Activated naive CD8-positive, alpha-beta T cell treated with anti-CD3 and anti-CD28 coated beads for 36 hours (primary cell): Measurements from ENCODE around the gene FTSJ1. TPM values are rescaled to one million over a fixed set of nuclear protein-coding genes. Genes with fewer than 3 reads are reported as not detected.

ENCODE experiments used
- DNase-seq: peaks from one replicate; pipeline ENCODE4 v3.0.0; 2021
- H3K27ac Mint-ChIP-seq: one replicate; pipeline ENCODE4 v1.8.0; 2022; ENCODE audit warnings: mild to moderate bottlenecking, moderate library complexity, mixed read lengths
- H3K27me3 Mint-ChIP-seq: one replicate; pipeline ENCODE4 v1.8.0; 2022; ENCODE audit warnings: mild to moderate bottlenecking, mixed read lengths
- H3K36me3 Mint-ChIP-seq: one replicate; pipeline ENCODE4 v1.8.0; 2021; ENCODE audit warnings: mild to moderate bottlenecking, mixed read lengths
- H3K4me1 Mint-ChIP-seq: one replicate; pipeline ENCODE4 v1.8.0; 2021; ENCODE audit warnings: mixed read lengths
- H3K4me3 Mint-ChIP-seq: one replicate; pipeline ENCODE4 v1.8.0; 2022; ENCODE audit warnings: mild to moderate bottlenecking, moderate library complexity, mixed read lengths
- H3K9me3 Mint-ChIP-seq: one replicate; pipeline ENCODE4 v1.8.0; 2022; ENCODE audit warnings: mixed read lengths
- total RNA-seq, 2 experiments: library from RNA; stranded (reverse); gene quantifications; one replicate each; pipeline ENCODE4 v1.2.3, GENCODE V29; 2021

Gene FTSJ1
- total RNA-seq, 2 experiments from 2014 or later = 98.7 to 98.8 TPM

DNA sequence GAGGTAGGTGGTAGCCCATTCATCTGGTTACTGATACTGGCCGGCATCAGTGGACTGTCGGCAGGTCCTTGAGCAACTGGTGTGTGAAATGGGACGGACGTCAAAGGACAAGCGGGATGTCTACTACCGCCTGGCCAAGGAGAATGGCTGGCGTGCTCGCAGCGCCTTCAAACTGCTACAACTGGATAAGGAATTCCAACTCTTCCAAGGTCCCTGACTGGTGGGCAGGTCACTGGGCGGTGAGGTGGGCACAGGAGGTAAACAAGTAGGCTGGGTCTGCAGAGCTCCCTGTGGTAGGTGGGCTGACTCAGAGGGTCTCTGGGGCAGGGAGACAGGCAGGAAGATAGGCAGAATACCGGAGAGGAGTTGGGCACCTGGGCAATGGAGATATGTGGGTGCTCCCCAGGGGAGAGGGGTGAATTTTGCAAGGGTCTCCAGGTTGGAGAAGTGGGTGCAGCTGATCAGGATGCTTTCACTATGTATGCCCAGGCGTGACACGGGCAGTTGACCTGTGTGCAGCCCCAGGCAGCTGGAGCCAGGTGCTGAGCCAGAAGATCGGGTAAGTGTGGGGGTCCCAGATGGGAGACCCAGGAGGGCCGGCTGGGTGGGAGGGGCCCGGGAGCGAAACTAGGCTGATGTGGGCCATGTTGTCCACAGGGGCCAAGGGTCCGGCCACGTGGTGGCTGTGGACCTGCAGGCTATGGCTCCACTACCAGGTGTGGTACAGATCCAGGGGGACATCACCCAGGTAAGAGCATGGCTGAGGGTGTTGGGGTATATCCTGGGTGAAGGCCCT, 2.2 kb downstream of the FTSJ1 start:
- peak overlapping the region; percentile 97 for H3K27ac Mint-ChIP-seq
- no peaks in the 10 kb centered on the region for H3K27me3 Mint-ChIP-seq
- peak overlapping the region; percentile 98 for H3K4me3 Mint-ChIP-seq
- no peak for DNase-seq
- H3K4me1 Mint-ChIP-seq = peaks cover 17% of the 10 kb centered on the region
- no peaks in the 10 kb centered on the region for H3K9me3 Mint-ChIP-seq
- peaks cover 27% of the 10 kb centered on the region for H3K36me3 Mint-ChIP-seq

DNA sequence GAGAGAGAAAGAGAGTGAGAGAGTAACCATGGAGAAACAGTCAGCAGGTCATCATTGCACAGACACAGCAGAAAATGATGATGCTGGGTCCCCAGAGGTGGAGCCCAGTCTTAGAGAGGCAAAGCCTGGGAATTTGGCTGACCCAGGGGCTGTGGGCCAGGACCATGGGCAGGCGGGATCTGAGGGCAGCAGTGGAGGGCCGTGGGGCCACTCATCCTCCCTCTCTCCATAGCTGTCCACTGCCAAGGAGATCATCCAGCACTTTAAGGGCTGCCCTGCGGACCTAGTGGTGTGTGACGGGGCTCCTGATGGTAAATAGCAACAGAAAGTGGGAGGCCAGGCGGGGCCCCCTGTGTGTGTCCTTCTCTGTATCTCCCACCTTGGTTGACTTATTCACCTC, 2.8 kb downstream of the FTSJ1 start:
- Mint-ChIP-seq H3K4me1 (peaks cover 17% of the 10 kb centered on the region), H3K27me3 (no peaks in the 10 kb centered on the region), H3K27ac (peak overlapping the region; percentile 39), H3K9me3 (no peaks in the 10 kb centered on the region), H3K36me3 (peaks cover 27% of the 10 kb centered on the region), H3K4me3 (peak overlapping the region; percentile 34)
- no peak for DNase-seq

DNA sequence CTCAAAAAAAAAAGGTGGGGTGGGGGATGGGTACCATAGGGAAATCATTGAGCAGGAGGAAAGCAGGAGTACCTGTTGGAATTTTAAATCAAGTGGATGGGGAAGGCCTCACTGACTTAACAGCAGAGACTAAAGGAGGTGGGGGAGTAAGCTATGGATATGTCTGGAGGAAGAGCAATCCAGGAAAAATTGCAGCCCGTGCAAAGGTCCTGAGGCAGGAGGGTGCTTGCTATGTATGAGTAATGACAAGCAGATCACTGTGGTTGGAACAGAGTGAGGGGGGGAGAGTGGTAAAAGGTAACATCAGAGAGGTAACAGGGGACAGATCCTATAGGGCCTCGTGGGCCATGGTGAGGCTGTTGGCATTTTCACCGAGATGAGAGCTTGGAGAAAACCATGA, 4.1 kb downstream of the FTSJ1 start:
- Mint-ChIP-seq H3K27me3 (no peaks in the 10 kb centered on the region), H3K27ac (peak overlapping the region; percentile 54), H3K4me3 (no peak overlapping the region), H3K9me3 (no peaks in the 10 kb centered on the region), H3K36me3 (peaks cover 27% of the 10 kb centered on the region), H3K4me1 (peaks cover 17% of the 10 kb centered on the region)
- no peak for DNase-seq

DNA sequence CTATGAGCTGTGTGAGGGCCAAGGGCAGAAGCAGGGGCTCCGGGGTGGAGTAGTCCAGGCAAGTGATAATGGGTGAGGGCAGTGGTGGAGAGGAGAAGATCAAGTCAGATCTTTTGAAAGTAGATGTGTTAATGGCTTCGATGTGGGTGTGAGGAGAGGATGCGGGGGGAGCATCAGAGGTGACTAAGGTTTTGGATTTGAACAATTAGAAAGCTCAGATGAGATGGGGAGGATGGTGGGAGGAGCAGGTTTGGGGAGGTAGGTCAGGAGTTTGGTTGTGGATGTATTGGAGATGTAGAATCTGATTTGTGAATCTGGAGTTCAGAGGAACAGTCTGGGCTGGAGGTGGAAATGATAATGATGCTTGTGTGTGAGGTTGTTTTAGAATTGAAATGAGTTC, 4.6 kb downstream of the FTSJ1 start:
- Mint-ChIP-seq H3K36me3 (peaks cover 27% of the 10 kb centered on the region), H3K27ac (peak overlapping the region; percentile 54), H3K27me3 (no peaks in the 10 kb centered on the region), H3K9me3 (no peaks in the 10 kb centered on the region), H3K4me1 (peaks cover 17% of the 10 kb centered on the region), H3K4me3 (no peak overlapping the region)
- DNase-seq = no peak

DNA sequence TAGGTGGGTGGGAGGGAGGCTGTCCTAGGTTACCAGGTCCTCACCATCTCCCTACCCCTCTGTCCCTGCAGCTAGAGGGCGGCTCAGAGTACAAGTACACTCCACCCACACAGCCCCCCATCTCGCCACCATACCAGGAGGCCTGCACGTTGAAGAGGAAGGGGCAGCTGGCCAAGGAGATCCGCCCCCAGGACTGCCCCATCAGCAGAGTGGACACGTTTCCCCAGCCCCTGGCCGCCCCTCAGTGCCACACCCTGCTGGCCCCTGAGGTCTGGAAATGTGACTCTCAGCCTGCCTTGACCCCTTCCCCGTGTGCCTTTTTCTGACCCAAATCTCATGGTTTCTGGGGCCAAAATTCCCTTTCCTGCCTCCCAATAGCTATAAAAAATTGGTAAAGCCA, 6.5 kb downstream of the FTSJ1 start:
- peaks cover 14% of the 10 kb centered on the region for H3K4me1 Mint-ChIP-seq
- H3K36me3 Mint-ChIP-seq = peaks cover 21% of the 10 kb centered on the region

DNA sequence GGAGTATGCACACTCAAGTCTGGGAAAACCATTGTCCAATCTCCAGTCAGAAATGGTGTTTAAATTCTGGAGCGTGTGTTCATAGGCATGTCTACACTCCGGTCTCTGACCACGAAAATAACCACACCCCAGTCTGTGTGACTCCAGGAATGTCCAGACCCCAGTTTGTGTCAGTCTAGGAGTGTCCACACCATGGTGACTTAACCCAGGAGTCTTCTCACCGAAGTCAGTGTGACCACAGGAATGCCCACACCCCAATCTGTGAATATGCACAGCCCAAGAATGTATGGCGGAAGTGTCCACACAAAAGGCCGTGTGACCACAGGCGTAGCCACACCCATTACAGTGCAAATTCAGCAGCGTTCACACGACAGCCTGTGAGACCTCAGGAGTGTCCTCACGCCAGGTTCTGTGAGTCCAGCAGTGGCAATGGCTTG, 11.4 kb downstream of the FTSJ1 start:
- Mint-ChIP-seq H3K4me3 (no peak overlapping the region), H3K9me3 (no peaks in the 10 kb centered on the region), H3K4me1 (no peaks in the 10 kb centered on the region), H3K27ac (no peak overlapping the region), H3K36me3 (no peaks in the 10 kb centered on the region), H3K27me3 (no peaks in the 10 kb centered on the region)
- DNase-seq = no peak

More for the DNA sequence above, 6.5 kb downstream of the FTSJ1 start:
- no peaks in the 10 kb centered on the region for H3K9me3 Mint-ChIP-seq
- no peaks in the 10 kb centered on the region for H3K27me3 Mint-ChIP-seq
- no peak overlapping the region for H3K4me3 Mint-ChIP-seq
- no peak for DNase-seq
- no peak overlapping the region for H3K27ac Mint-ChIP-seq

DNA sequence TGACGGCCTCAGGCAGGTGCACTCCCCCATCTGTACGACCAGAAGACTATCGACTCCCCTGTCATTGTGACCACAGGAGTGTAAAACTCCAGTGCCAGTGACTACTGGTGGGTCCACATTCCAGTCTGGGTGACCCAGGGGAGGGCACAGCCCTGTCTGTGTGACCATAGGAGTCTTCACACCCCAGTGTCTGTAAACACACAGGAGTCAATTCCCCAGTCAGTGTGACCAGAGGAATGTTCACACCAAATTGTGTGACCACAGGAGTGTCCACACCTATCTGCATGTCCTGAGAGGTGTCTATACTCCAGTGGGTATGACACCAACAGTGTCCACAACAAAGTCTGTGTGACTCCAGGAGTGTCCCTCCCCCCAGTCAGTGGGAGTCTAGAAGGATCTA, 12.0 kb downstream of the FTSJ1 start:
- no peak overlapping the region for H3K4me3 Mint-ChIP-seq
- no peaks in the 10 kb centered on the region for H3K27me3 Mint-ChIP-seq
- no peaks in the 10 kb centered on the region for H3K36me3 Mint-ChIP-seq
- H3K27ac Mint-ChIP-seq = no peak overlapping the region
- H3K9me3 Mint-ChIP-seq = no peaks in the 10 kb centered on the region
- no peak for DNase-seq
- H3K4me1 Mint-ChIP-seq = no peaks in the 10 kb centered on the region

DNA sequence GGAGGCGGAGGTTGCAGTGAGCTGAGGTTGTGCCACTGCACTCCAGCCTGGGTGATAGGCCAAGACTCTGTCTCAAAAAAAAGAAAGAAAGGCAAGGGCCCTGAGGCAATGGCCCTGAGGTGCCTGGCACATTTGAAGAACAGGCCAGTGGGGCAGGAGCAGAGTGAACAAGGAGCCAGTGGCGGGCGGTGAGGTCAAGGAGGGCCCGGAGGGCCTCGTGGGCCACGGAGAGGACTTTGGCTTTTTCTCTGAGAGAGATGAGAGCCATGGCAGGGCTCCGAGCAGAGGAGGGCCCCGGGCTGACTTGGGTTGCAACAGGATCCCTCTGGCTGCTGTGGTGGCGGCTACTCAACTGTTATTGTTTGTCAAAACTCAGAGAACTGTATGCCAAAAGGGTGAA, 13.3 kb downstream of the FTSJ1 start:
- Mint-ChIP-seq H3K27ac (no peak overlapping the region), H3K9me3 (no peaks in the 10 kb centered on the region), H3K36me3 (no peaks in the 10 kb centered on the region), H3K27me3 (no peaks in the 10 kb centered on the region), H3K4me3 (no peak overlapping the region), H3K4me1 (no peaks in the 10 kb centered on the region)
- DNase-seq = no peak

DNA sequence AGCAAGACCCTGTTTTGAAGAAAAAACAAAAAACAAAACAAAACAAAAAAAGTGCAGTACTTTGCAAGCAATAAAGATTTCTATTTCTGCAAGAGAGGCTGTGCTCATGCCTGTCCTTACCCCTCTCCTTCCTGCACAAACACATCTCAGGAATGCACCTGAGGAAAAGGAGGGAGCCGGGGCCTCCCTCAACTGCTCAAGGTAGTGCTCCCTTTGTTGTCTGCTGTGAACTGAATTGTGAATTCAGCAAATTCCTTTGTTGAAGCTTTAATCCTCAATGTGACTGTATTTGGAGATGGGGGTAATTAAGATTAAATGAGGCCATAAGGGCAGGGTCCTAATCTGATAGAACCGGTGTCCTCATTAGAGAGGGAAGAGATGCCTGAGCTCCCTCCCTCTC, 13.9 kb downstream of the FTSJ1 start:
- Mint-ChIP-seq H3K4me3 (no peak overlapping the region), H3K9me3 (no peaks in the 10 kb centered on the region), H3K27me3 (no peaks in the 10 kb centered on the region), H3K4me1 (no peaks in the 10 kb centered on the region), H3K36me3 (no peaks in the 10 kb centered on the region), H3K27ac (no peak overlapping the region)
- DNase-seq = no peak

DNA sequence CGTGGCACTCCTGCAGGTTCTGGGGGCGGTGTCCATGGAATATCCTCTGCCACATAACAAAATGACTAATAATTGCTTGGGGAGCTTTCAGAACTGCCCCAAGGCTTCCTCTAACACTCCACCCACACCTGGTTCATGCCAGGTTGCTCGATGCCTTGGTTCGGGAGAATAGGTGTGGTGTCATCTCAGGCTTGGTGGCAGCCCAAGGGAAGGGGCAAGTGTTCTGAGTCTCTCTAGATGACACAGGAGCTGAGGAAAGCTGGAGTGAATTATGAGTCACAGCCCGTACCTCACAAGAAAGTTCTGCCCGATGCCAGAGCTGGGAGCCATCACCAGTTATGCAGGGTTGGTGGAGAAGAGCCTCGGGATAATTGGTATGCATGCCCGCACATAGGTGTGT, 14.7 kb downstream of the FTSJ1 start:
- Mint-ChIP-seq H3K9me3 (no peaks in the 10 kb centered on the region), H3K4me1 (no peaks in the 10 kb centered on the region), H3K27me3 (no peaks in the 10 kb centered on the region), H3K36me3 (no peaks in the 10 kb centered on the region), H3K27ac (no peak overlapping the region), H3K4me3 (no peak overlapping the region)
- no peak for DNase-seq

DNA sequence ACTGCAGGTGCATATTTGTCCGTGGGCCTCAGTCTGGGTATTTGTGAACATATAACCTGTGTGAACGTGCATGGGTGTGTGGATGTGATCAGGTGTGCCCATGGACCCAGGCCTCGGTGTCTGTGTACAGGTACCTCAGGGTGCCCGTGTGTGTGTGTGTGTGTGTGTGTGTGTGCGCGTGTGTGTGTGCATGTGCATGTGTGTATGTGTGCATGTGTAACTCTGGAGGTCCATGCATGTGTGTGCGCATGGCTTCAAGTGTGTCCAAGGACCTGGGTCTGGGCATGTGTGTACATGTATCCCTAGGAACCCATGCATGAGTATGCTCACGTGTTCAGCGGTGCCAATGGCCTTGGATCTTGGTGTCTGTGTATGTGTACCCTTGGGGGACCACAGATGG, 15.8 kb downstream of the FTSJ1 start:
- Mint-ChIP-seq H3K36me3 (no peaks in the 10 kb centered on the region), H3K27ac (no peak overlapping the region), H3K4me3 (no peak overlapping the region), H3K27me3 (no peaks in the 10 kb centered on the region), H3K9me3 (no peaks in the 10 kb centered on the region), H3K4me1 (no peaks in the 10 kb centered on the region)
- DNase-seq = no peak

DNA sequence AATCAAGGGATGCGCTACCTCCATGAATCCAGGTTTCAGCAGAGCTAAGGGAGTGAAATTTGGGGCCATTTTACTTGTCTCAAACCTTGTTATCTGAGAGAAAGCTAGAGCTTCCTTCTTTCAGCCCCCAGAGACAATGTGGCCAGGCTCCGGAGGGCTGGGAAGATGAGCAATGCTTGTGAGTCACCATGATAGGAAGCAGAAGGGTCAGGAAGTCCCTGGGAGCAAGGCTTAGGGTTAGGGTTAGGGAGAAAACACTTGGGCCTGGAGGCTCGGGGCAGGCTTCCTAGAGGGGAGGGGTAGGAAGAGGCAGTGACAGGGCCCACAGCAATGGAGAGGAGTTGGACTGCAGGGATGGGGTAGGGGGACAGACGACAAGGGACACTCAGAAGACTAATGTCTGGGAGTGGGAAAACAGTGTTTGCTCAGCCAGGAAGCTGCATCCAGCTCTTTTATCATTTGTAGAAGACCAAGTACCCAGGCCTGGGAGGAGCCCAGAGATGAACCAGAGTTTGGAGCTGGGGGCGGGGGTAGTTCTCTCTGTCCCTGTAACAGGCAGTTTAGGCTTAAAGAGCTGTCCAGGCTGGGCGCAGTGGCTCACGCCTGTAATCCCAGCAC, 16.4 kb downstream of the FTSJ1 start:
- Mint-ChIP-seq H3K27ac (no peak overlapping the region), H3K9me3 (no peaks in the 10 kb centered on the region), H3K36me3 (no peaks in the 10 kb centered on the region), H3K4me1 (no peaks in the 10 kb centered on the region), H3K4me3 (no peak overlapping the region), H3K27me3 (no peaks in the 10 kb centered on the region)
- DNase-seq = no peak

DNA sequence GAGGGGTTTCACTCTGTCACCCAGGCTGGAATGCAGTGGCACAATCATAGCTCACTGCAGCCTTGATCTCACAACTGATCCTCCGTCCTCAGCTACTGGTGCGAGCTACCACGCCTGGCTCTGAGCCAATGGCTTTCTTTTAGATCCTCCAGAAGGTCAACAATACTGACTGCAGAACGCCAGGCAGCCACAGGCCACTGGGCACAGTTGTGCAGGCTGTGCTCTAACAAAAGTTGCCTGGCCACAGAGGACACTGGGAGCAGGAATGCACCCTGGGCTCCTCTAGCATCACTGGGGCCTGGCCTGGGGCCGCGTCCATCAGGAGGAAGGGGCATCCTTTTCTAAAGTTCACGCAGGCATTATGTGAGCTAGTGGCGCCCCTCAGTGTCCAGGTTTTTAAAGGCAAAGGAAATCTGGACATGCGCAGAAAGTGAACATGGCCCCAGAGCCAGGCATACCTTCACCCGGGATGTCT, 17.9 kb downstream of the FTSJ1 start:
- H3K9me3 Mint-ChIP-seq = no peaks in the 10 kb centered on the region
- H3K27me3 Mint-ChIP-seq = no peaks in the 10 kb centered on the region
- no peak for DNase-seq
- H3K4me1 Mint-ChIP-seq = no peaks in the 10 kb centered on the region
- H3K36me3 Mint-ChIP-seq = no peaks in the 10 kb centered on the region
- H3K4me3 Mint-ChIP-seq = no peak overlapping the region
- no peak overlapping the region for H3K27ac Mint-ChIP-seq

DNA sequence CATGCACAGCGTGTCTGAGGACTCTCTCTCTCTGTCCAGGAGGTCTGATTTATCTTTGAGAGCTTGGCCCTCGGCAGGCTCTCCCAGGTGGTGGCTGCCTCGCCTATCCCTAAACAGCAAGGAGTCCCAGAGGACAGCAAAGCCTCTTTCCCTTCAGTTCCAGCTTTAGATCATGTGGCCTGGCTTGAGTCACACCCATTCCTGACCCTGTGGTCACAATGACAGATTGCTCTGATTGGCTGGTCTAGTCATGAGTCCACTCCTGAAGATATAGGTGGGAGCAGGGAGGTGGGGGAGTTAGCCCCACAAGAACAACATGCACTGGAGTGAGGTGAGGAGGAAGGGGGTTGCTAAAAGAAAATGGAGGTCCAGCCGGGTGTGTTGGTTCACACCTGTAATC, 20.7 kb downstream of the FTSJ1 start:
- no peaks in the 10 kb centered on the region for H3K4me1 Mint-ChIP-seq
- H3K4me3 Mint-ChIP-seq = no peak overlapping the region
- DNase-seq = no peak
- H3K27me3 Mint-ChIP-seq = no peaks in the 10 kb centered on the region
- H3K9me3 Mint-ChIP-seq = no peaks in the 10 kb centered on the region
- H3K36me3 Mint-ChIP-seq = no peaks in the 10 kb centered on the region
- no peak overlapping the region for H3K27ac Mint-ChIP-seq

DNA sequence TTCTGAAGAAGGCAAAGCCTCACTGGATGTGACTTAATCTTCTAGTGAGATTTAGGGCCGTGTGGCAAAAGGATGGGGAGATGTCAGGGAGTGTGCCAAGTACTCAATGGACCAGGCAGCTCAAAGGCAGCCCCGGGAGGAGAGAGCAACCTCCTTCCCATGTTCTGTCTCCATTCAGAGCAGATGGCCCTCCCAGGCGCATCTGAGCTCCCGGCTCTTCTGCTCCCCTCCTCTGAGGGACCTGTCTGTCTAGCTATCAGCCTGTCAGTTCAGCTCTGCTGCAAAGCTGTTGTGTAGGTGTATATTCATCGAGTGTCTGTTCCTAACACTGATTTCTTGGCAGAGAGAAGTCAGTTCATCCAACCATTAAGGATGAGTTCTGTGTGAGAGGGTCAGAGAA, 21.9 kb downstream of the FTSJ1 start:
- no peak for DNase-seq
- Mint-ChIP-seq H3K4me1 (no peaks in the 10 kb centered on the region), H3K36me3 (no peaks in the 10 kb centered on the region), H3K27ac (no peak overlapping the region), H3K4me3 (no peak overlapping the region), H3K9me3 (no peaks in the 10 kb centered on the region), H3K27me3 (no peaks in the 10 kb centered on the region)

DNA sequence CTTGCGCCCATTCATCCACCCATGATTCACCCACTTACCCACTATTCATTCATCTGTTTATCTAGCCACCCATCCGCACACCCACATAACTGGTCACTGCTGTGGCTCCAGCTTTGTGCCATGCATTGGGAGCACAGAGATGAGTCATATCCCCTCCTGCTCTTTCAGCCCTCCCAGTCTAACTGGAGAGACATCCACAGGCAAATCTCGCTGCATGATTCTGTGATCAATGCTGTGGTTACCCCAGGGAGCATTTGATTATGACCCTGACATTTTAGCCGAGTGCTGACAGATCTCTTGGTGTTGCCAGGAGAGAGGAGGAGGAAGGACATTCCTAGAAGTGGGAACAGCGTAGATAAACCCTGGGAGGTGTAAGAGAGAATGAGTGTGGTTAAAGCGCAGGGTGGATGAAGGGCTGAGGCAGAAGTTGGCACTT, 22.4 kb downstream of the FTSJ1 start:
- Mint-ChIP-seq H3K36me3 (no peaks in the 10 kb centered on the region), H3K4me1 (no peaks in the 10 kb centered on the region), H3K9me3 (no peaks in the 10 kb centered on the region), H3K27me3 (no peaks in the 10 kb centered on the region), H3K27ac (no peak overlapping the region), H3K4me3 (no peak overlapping the region)
- no peak for DNase-seq
